Measurements from ENCODE around the gene SENP7. TPM values are rescaled to one million over a fixed set of nuclear protein-coding genes. Genes with fewer than 3 reads are reported as not detected.
"Not testable (repeated sequence)": the region's sequence is repeated elsewhere in the genome, so short reads cannot be mapped to it uniquely, and the experiment has no call there.

Gene SENP7, protein sequence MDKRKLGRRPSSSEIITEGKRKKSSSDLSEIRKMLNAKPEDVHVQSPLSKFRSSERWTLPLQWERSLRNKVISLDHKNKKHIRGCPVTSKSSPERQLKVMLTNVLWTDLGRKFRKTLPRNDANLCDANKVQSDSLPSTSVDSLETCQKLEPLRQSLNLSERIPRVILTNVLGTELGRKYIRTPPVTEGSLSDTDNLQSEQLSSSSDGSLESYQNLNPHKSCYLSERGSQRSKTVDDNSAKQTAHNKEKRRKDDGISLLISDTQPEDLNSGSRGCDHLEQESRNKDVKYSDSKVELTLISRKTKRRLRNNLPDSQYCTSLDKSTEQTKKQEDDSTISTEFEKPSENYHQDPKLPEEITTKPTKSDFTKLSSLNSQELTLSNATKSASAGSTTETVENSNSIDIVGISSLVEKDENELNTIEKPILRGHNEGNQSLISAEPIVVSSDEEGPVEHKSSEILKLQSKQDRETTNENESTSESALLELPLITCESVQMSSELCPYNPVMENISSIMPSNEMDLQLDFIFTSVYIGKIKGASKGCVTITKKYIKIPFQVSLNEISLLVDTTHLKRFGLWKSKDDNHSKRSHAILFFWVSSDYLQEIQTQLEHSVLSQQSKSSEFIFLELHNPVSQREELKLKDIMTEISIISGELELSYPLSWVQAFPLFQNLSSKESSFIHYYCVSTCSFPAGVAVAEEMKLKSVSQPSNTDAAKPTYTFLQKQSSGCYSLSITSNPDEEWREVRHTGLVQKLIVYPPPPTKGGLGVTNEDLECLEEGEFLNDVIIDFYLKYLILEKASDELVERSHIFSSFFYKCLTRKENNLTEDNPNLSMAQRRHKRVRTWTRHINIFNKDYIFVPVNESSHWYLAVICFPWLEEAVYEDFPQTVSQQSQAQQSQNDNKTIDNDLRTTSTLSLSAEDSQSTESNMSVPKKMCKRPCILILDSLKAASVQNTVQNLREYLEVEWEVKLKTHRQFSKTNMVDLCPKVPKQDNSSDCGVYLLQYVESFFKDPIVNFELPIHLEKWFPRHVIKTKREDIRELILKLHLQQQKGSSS
- 20.1 and 33.6 TPM in 2 replicates for total RNA-seq (ENCODE audit: low replicate concordance)
- long read RNA-seq, partial matches to known transcripts = 10 of 14 reads
- long read RNA-seq, other reads (novel, unspliced or antisense) = 4 of 14 reads

DNA sequence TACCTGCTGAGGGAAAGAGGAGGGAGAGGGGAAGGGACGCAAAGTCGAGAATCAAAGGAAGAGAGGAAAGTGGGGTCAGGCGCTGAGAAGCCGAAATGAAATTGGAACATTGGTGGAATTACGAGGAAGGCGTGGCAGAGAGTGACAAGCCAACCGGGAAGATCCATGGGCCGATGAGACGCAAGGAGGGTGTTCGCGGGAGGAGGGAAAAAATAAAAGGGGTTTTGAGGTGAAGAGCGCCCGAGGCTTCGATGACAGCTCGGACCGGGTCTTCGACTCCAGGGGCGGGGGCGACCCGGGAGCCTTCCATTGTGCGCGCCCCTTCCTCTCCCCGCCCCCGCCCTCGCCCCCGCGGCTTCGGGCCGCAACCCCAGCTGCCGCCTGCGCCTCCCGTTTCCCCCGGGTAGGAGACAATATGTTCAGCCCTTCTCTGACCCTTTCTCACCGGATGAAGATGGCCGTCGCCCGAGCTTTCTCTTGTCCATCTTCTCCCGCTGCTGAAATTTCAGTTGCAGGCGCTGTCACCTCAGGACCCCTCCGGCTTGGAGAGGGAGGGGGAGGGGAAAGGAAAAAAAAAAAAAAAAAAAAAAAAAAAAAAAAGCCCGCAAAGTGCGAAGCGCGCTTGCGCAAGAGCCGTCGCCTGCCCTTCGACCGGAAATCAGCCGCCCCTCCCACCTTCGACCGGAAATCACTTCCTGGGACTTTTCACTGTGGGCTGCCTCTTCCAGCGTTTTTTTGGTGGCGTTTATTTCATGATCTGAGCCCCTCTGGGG is at the start of gene SENP7:
Gene SENP7, minus strand, starts transcription at position 567 of the 773 bp plus-strand sequence. Its CDS starts 82 bp downstream, at position 485.
- H3K36me3 Mint-ChIP-seq = peaks cover 14% of the 10 kb centered on the region
- no peaks in the 10 kb centered on the region for H3K9me3 Mint-ChIP-seq
- H3K27ac Mint-ChIP-seq = peak within 1 kb of the TSS; percentile 99
- H3K27me3 Mint-ChIP-seq = peaks cover 13% of the 10 kb centered on the region
- H3K4me1 Mint-ChIP-seq (ENCODE audit: unreplicated experiment) = peaks cover 8% of the 10 kb centered on the region
- H3K4me3 Mint-ChIP-seq = peak within 1 kb of the TSS; percentile 100
- DNase-seq (ENCODE audit: extremely low spot score, unreplicated experiment) = peak; percentile 79
- TF ChIP-seq, protein P1, sequence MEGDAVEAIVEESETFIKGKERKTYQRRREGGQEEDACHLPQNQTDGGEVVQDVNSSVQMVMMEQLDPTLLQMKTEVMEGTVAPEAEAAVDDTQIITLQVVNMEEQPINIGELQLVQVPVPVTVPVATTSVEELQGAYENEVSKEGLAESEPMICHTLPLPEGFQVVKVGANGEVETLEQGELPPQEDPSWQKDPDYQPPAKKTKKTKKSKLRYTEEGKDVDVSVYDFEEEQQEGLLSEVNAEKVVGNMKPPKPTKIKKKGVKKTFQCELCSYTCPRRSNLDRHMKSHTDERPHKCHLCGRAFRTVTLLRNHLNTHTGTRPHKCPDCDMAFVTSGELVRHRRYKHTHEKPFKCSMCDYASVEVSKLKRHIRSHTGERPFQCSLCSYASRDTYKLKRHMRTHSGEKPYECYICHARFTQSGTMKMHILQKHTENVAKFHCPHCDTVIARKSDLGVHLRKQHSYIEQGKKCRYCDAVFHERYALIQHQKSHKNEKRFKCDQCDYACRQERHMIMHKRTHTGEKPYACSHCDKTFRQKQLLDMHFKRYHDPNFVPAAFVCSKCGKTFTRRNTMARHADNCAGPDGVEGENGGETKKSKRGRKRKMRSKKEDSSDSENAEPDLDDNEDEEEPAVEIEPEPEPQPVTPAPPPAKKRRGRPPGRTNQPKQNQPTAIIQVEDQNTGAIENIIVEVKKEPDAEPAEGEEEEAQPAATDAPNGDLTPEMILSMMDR (conservative IDR thresholded peaks at IDR 0.05) = no peak

DNA sequence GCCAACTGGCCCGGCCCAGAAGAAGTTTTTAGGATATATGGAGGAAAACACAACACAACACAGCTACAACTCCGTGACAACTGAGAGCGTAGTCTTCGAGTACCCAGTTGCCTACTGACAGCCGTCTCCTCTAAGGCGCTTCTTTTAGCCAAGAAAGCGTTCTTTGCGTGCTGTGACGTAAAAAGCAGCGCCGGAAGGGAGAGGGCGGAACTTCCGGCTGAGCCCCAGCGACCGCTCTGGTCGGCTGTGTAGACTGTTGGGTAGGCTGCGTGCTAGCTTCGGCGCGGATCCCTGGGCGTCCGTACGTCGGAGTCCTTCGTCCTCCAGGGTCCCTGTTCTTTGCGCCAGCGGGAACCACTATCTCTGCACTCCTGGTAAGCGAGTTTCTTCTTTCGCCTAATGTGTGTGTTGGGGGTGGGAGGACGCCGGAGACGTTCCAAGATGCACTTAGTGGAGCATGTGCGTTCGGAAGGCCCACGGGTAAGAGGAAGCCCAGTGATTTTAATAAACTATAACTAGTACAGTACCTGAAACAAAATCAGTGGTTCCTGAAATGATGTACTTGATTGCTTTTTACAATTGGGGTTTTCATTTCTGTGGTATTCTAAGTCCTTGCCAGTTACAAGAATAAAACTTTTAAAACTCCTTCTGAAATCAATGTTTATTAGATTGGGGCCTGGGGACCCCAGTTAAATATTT is 48.8 kb upstream of the SENP7 start, which contains the start of gene TRMT10C:
Gene TRMT10C, plus strand, starts transcription at position 239 of the 699 bp plus-strand sequence. CDS start 2,914 bp downstream, outside the sequence.
- TF ChIP-seq, protein P1 (conservative IDR thresholded peaks at IDR 0.05) = no peak
- no peaks in the 10 kb centered on the region for H3K9me3 Mint-ChIP-seq
- H3K27ac Mint-ChIP-seq = peak within 1 kb of the TSS; percentile 98
- H3K4me1 Mint-ChIP-seq (ENCODE audit: unreplicated experiment) = peaks cover 14% of the 10 kb centered on the region
- peaks cover 6% of the 10 kb centered on the region for H3K27me3 Mint-ChIP-seq
- peak within 1 kb of the TSS; percentile 99 for H3K4me3 Mint-ChIP-seq
- peaks cover 23% of the 10 kb centered on the region for H3K36me3 Mint-ChIP-seq
- peak; percentile 88 for DNase-seq (ENCODE audit: extremely low spot score, unreplicated experiment)

DNA sequence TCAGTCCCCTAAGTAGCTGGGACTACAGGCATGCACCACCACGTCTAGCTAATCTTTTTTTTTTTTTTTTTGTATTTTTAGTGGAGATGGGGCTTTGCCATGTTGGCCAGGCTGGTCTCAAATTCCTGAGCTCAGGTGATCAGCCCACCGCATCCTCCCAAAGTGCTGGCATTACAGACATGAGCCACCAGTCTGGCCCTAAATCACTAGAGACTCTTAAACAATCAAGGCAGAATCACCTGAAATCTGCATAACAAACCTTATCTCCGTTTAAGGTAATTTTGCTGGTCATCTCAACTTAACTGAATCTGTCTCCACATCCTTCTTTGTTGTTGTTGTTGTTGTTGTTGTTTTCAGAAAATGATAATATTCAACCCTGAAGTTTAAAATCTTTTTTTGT is 43.1 kb upstream of the SENP7 start:
- no peak overlapping the region for H3K27ac Mint-ChIP-seq
- H3K36me3 Mint-ChIP-seq = no peaks in the 10 kb centered on the region
- H3K27me3 Mint-ChIP-seq = peaks cover 16% of the 10 kb centered on the region
- H3K4me3 Mint-ChIP-seq = no peak overlapping the region
- no peaks in the 10 kb centered on the region for H3K9me3 Mint-ChIP-seq
- no peak for DNase-seq (ENCODE audit: extremely low spot score, unreplicated experiment)
- H3K4me1 Mint-ChIP-seq (ENCODE audit: unreplicated experiment) = no peaks in the 10 kb centered on the region
- TF ChIP-seq, protein P1 (conservative IDR thresholded peaks at IDR 0.05) = no peak

DNA sequence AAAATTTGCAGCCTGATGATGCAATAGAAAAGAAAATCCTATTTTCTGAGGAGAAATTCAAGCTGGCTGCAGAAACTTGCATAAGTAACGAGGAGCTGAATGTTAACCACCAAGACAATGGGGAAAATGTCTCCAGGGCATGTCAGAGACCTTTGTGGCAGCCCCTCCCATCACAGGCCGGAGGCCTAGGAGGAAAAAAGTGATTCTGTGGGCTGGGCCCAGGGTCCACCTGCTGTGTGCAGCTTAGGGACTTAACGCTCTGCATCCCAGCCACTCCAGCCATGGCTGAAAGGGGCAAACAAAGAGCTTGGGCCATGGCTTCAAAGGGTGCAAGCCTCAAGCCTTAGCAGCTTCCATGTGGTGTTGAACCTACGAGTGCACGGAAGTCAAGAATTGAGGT is 40.4 kb upstream of the SENP7 start:
- H3K27me3 Mint-ChIP-seq = peaks cover 13% of the 10 kb centered on the region
- H3K27ac Mint-ChIP-seq; H3K4me1 Mint-ChIP-seq (ENCODE audit: unreplicated experiment); H3K9me3 Mint-ChIP-seq; H3K36me3 Mint-ChIP-seq; H3K4me3 Mint-ChIP-seq; DNase-seq (ENCODE audit: extremely low spot score, unreplicated experiment): not testable (repeated sequence)

DNA sequence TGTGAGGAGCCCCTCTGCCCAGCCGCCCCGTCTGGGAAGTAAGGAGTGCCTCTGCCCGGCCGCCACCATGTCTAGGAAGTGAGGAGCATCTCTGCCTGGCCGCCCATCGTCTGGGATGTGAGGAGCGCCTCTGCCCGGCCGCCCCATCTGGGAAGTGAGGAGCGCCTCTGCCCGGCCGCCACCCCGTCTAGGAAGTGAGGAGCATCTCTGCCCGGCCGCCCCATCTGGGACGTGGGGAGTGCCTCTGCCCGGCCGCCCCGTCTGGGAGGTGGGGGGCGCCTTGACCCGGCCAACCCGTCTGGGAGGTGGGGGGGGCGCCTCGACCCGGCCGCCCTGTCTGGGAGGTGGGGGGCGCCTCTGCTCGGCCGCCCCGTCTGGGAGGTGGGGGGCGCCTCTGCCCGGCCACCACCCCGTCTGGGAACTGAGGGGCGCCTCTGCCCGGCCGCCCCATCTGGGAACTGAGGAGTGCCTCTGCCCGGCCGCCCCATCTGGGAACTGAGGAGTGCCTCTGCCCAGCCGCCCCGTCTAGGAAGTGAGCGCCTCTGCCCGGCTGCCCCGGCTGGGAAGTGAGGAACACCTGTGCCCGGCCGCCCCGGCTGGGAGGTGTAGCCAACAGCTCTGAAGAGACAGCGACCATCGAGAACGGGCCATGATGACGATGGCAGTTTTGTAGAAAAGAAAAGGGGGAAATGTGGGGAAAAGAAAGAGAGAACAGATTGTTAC is 38.5 kb upstream of the SENP7 start:
- H3K4me1 Mint-ChIP-seq (ENCODE audit: unreplicated experiment); H3K36me3 Mint-ChIP-seq; H3K9me3 Mint-ChIP-seq; H3K27ac Mint-ChIP-seq; H3K4me3 Mint-ChIP-seq; DNase-seq (ENCODE audit: extremely low spot score, unreplicated experiment): not testable (repeated sequence)
- H3K27me3 Mint-ChIP-seq = peaks cover 17% of the 10 kb centered on the region
